ENCODE measurements around the gene KCNMA1. TPM values are rescaled to one million over a fixed set of nuclear protein-coding genes. Genes with fewer than 3 reads are reported as not detected.
A peak's percentile ranks its signal among the peaks of the same experiment; 100 is the strongest.
"Not testable (repeated sequence)": the region's sequence is repeated elsewhere in the genome, so short reads cannot be mapped to it uniquely, and the experiment has no call there.

The KCNMA1 gene
- total RNA-seq (2022) (0.45 and 0.59 TPM in 2 replicates), Bru-seq, nascent RNA (percentile 18 among the genes with signal in this experiment), BruChase-seq, experiment 1, labeled RNA remaining after a 6-hour chase (percentile 23 among the genes with signal in this experiment), BruChase-seq, experiment 2, labeled RNA remaining after a 2-hour chase (percentile 21 among the genes with signal in this experiment)
- long read RNA-seq: 0 reads

DNA sequence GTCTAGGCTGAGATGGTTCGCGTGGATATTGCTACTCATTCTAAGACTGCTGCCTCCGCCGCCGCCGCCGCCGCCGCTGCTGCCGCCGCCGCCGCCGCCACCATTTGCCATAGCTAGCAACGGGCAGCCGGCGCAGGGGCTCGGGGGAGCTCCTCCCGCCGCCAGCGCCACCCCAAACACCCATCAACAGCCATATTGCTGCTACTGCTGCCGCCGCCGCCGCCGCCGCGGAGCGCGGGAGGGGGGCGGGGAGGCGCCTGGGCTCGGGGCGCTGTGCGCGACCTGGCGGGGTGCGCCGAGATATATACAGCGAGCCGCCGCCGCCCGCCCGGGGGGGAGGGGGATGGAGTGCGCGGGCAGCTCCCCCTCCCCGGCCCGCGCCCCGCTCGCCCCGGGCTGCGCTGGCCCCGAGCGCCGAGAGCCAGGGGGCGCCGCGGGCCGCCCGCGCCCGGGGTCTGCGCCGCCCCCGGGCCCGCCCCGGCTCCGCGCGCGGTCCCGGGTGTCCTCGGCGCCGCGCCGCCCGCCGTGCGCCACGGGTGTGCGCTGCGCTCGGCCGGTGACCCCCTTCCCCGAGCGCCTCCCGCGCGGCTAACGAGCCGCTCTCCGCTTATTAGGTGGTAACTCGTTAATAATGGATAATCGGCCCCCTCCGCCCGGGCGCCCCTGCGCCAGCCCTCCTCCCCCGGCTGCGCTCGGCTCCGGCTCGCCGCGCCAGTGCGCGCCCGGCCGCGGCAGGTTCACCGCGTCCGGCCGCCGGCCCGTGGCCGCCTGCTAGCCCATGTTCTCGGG is at the start of gene KCNMA1:
Gene KCNMA1 (minus strand): TSS at position 277 of the 789 bp plus-strand sequence.
- H3K27me3 Mint-ChIP-seq (ENCODE audit: unreplicated experiment): peaks cover 87% of the 10 kb centered on the region
- intact Hi-C loops (cut with micrococcal nuclease; ENCODE audit: unreplicated experiment): no loop called here

DNA sequence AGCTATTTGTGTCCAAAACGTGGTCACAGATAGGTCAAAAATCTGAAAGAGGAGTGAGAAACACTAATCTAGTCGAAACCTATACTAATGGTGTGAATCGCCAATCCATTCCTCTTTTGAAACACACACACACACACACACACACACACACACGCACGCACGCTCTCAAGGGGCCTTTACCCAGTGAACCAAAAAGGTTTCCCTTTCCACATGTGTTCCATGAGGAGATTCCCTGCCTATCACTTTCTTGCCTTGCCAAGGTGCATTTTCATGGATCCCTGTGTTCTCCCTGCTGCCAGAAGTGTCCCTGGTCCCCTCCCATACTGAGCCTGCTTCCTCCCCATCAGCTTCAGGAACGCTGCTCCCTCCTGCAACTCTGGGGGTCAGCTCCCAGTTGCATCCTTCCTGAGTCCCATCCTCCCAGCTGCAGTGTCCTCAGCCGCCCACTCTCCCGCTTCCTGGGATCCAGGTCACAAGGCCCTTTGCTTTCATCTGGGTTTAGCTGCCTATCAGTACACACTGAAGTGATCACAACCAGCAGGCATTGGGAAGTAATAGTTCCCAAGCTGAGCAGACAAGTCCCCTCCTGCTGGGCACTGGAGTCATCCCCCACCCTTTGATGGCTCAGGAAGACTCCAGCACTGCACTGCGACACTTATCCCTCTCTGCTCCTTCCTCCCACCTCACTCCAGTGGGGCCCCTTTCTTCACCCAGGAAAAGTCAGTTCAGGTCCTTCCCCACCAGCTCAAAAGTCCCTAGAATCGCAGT is 49.2 kb upstream of the KCNMA1 start:
- BruUV-seq (replicated peaks): no TSS peak
- DNase-seq: no peak
- H3K9me3 Mint-ChIP-seq (ENCODE audit: low read depth, unreplicated experiment): no peaks in the 10 kb centered on the region
- CTCF ChIA-PET: no interaction called here
- no peaks in the 10 kb centered on the region for H3K27me3 Mint-ChIP-seq (ENCODE audit: unreplicated experiment)
- no peak overlapping the region for H3K4me3 Mint-ChIP-seq (ENCODE audit: low read depth, unreplicated experiment)
- peaks cover 22% of the 10 kb centered on the region for H3K4me1 Mint-ChIP-seq (ENCODE audit: low read depth, unreplicated experiment)
- TF ChIP-seq, protein P1, sequence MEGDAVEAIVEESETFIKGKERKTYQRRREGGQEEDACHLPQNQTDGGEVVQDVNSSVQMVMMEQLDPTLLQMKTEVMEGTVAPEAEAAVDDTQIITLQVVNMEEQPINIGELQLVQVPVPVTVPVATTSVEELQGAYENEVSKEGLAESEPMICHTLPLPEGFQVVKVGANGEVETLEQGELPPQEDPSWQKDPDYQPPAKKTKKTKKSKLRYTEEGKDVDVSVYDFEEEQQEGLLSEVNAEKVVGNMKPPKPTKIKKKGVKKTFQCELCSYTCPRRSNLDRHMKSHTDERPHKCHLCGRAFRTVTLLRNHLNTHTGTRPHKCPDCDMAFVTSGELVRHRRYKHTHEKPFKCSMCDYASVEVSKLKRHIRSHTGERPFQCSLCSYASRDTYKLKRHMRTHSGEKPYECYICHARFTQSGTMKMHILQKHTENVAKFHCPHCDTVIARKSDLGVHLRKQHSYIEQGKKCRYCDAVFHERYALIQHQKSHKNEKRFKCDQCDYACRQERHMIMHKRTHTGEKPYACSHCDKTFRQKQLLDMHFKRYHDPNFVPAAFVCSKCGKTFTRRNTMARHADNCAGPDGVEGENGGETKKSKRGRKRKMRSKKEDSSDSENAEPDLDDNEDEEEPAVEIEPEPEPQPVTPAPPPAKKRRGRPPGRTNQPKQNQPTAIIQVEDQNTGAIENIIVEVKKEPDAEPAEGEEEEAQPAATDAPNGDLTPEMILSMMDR (IDR thresholded peaks at IDR 0.05; ENCODE audit: unreplicated experiment): no peak
- peaks cover 2% of the 10 kb centered on the region for H3K36me3 Mint-ChIP-seq (ENCODE audit: insufficient read depth, unreplicated experiment)
- no peak overlapping the region for H3K27ac Mint-ChIP-seq (ENCODE audit: unreplicated experiment)
- intact Hi-C loops (cut with micrococcal nuclease; ENCODE audit: unreplicated experiment): no loop called here

More for the DNA sequence above, at the start of gene KCNMA1:
- BruUV-seq (replicated peaks): no TSS peak
- Mint-ChIP-seq H3K4me1 (ENCODE audit: low read depth, unreplicated experiment) (peaks cover 5% of the 10 kb centered on the region), H3K4me3 (ENCODE audit: low read depth, unreplicated experiment) (peak within 1 kb of the TSS; percentile 76), H3K9me3 (ENCODE audit: low read depth, unreplicated experiment) (no peaks in the 10 kb centered on the region), H3K27ac (ENCODE audit: unreplicated experiment) (no peak within 1 kb of the TSS), H3K36me3 (ENCODE audit: insufficient read depth, unreplicated experiment) (peaks cover 6% of the 10 kb centered on the region)
- TF ChIP-seq, protein P1 (IDR thresholded peaks at IDR 0.05; ENCODE audit: unreplicated experiment): no peak
- CTCF ChIA-PET: interaction anchor here (0.7 kb wide), 1 partner anchor 143 kb away, joined by 3 read pairs; no protein-coding TSS in a partner anchor
- DNase-seq: peak; percentile 43

DNA sequence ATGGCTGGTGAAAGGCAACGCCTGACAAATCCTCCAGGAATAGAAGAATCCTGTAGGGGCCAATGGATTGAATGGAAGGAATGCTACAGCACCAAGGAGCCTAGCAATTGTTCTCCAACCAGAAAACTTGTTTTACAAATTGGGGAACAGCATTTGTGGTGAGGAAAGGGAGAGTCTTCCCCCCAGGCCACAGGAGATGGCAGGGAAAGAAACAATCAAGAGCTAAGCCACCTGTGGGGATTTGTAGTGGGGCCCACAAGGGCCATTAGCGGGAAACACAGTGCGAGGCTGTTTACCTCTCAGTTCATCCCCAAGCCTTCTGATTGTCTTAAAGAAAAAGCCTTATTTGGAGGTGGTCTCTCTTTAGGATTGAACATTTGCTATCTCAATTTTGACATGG is 48.5 kb upstream of the KCNMA1 start:
- Mint-ChIP-seq H3K27ac (ENCODE audit: unreplicated experiment) (no peak overlapping the region), H3K36me3 (ENCODE audit: insufficient read depth, unreplicated experiment) (peaks cover 4% of the 10 kb centered on the region), H3K9me3 (ENCODE audit: low read depth, unreplicated experiment) (no peaks in the 10 kb centered on the region), H3K4me1 (ENCODE audit: low read depth, unreplicated experiment) (peaks cover 25% of the 10 kb centered on the region), H3K4me3 (ENCODE audit: low read depth, unreplicated experiment) (no peak overlapping the region), H3K27me3 (ENCODE audit: unreplicated experiment) (no peaks in the 10 kb centered on the region)
- TF ChIP-seq, protein P1 (IDR thresholded peaks at IDR 0.05; ENCODE audit: unreplicated experiment): no peak
- no TSS peak for BruUV-seq (replicated peaks)
- no peak for DNase-seq
- intact Hi-C loops (cut with micrococcal nuclease; ENCODE audit: unreplicated experiment): no loop called here
- CTCF ChIA-PET: no interaction called here

DNA sequence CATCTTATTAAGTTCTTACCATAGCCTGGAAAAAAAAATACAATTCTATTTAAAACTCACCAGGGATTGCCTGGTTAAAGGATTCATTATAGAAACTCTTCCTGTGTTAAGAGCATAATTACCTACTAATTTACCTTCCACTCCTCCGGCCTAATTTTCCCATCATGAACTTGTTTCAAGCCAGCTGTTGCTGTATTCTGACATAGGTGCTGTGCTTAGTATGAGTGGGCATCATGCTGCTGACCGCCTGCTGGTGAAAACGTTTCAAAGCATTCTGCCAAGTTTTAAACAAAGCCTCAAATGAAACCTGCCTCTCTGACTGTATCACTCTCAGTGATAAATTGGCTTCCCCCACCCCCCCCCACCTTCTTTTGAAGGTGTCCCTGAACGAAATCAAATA is 47.8 kb upstream of the KCNMA1 start:
- no peak overlapping the region for H3K4me3 Mint-ChIP-seq (ENCODE audit: low read depth, unreplicated experiment)
- CTCF ChIA-PET: no interaction called here
- peaks cover 25% of the 10 kb centered on the region for H3K4me1 Mint-ChIP-seq (ENCODE audit: low read depth, unreplicated experiment)
- intact Hi-C loops (cut with micrococcal nuclease; ENCODE audit: unreplicated experiment): no loop called here
- H3K9me3 Mint-ChIP-seq (ENCODE audit: low read depth, unreplicated experiment): no peaks in the 10 kb centered on the region
- H3K36me3 Mint-ChIP-seq (ENCODE audit: insufficient read depth, unreplicated experiment): peaks cover 4% of the 10 kb centered on the region
- H3K27ac Mint-ChIP-seq (ENCODE audit: unreplicated experiment): no peak overlapping the region
- DNase-seq: no peak
- H3K27me3 Mint-ChIP-seq (ENCODE audit: unreplicated experiment): no peaks in the 10 kb centered on the region
- no TSS peak for BruUV-seq (replicated peaks)
- TF ChIP-seq, protein P1 (IDR thresholded peaks at IDR 0.05; ENCODE audit: unreplicated experiment): no peak

DNA sequence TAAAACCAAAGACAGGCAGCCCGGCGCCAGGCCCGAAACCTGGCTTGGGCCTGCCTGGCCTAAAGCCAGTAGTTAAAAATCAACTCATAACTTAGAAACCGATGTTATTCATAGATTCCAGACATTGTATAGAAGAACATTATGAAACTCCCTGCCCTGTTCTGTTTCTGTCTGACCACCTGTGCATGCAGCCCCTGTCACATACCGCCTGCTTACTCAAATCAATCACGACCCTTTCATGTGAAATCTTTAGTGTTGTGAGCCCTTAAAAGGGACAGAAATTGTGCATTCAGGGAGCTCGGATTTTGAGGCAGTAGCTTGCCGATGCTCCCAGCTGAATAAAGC is 45.5 kb upstream of the KCNMA1 start:
- peak overlapping the region; percentile 62 for H3K27ac Mint-ChIP-seq (ENCODE audit: unreplicated experiment)

More for the DNA sequence above, 45.5 kb upstream of the KCNMA1 start:
- Mint-ChIP-seq H3K4me1 (ENCODE audit: low read depth, unreplicated experiment) (peaks cover 25% of the 10 kb centered on the region), H3K4me3 (ENCODE audit: low read depth, unreplicated experiment) (peak overlapping the region; percentile 33)
- H3K36me3 Mint-ChIP-seq (ENCODE audit: insufficient read depth, unreplicated experiment); intact Hi-C loops (cut with micrococcal nuclease; ENCODE audit: unreplicated experiment); BruUV-seq (replicated peaks); H3K27me3 Mint-ChIP-seq (ENCODE audit: unreplicated experiment); H3K9me3 Mint-ChIP-seq (ENCODE audit: low read depth, unreplicated experiment): not testable (repeated sequence)
- DNase-seq: peak; percentile 66
- CTCF ChIA-PET: interaction anchor here (1.0 to 1.1 kb wide), 2 partner anchors 11 to 74 kb away, joined by 3 to 4 read pairs; no protein-coding TSS in a partner anchor
